ENCODE data around the gene GMEB2.
"Not testable (repeated sequence)": the region's sequence is repeated elsewhere in the genome, so short reads cannot be mapped to it uniquely, and the experiment has no call there.

The GMEB2 gene

DNA sequence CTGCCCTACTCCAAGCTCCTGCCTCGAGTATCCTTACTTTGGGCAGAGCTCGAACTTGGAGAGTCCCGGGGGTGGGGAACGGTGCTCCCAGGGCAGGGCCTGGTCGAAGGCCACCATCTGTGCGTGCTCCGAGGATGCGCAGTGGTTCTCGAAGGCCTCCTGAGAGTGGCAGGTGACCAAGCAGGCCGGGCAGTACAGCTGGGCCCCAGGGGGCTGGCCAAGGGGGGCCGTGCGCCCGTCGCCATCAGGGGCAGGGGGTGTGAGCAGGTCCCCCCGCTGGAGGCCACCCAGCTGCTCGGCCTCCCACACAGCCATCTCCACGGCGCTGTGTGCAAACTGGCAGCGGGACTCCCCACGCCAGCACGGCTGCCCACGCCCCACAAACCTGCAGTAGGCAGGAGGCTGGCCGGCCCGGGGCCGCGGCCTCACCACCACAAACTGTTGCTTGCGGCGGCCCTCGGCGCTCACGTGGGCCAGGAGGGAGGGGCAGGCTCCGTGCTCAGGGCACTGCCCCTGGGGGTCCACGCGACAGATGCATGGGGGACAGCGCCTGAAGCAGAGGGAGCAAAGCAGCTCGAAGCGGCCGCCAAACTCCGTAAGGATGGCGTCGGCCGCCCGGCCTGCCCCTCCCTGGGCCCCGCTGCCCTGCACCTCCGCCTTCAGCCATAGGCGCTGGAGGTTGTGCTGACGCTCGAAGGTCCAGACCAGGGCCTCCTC is 54.7 kb downstream of the GMEB2 start:
- H3K36me3 ChIP-seq (ENCODE audit: insufficient read depth, low read length): no peaks in the 10 kb centered on the region
- no peak overlapping the region for H3K4me3 ChIP-seq (ENCODE audit: low read length)
- H3K4me1 ChIP-seq (ENCODE audit: insufficient read depth, low read length): no peaks in the 10 kb centered on the region
- H3K9ac ChIP-seq (ENCODE audit: low read depth, low read length): no peak overlapping the region
- 94% methylated on average over 48 of the region's 48 CpGs for WGBS
- H3K27ac ChIP-seq (ENCODE audit: low read depth, low read length): no peak overlapping the region
- no peaks in the 10 kb centered on the region; the same call in 1 of the 2 replicates for H3K27me3 ChIP-seq (ENCODE audit: insufficient read depth, low read length)
- no peaks in the 10 kb centered on the region for H3K9me3 ChIP-seq (ENCODE audit: insufficient read depth, low read depth, low read length)

- H3K36me3 ChIP-seq (ENCODE audit: insufficient read depth, low read length); H3K4me3 ChIP-seq (ENCODE audit: low read length); H3K4me1 ChIP-seq (ENCODE audit: insufficient read depth, low read length); H3K27ac ChIP-seq (ENCODE audit: low read depth, low read length); H3K9ac ChIP-seq (ENCODE audit: low read depth, low read length); H3K27me3 ChIP-seq (ENCODE audit: insufficient read depth, low read length); H3K9me3 ChIP-seq (ENCODE audit: insufficient read depth, low read depth, low read length): not testable (repeated sequence)
- 82% methylated on average over 3 of the region's 11 CpGs for WGBS
These were observed 55.8 kb downstream of the GMEB2 start for GRCh38 chr20:63571087-63571478.

- H3K4me1 ChIP-seq (ENCODE audit: insufficient read depth, low read length): no peaks in the 10 kb centered on the region
- H3K36me3 ChIP-seq (ENCODE audit: insufficient read depth, low read length): no peaks in the 10 kb centered on the region
- WGBS: 93% methylated on average over 28 of the region's 28 CpGs
- no peak overlapping the region for H3K4me3 ChIP-seq (ENCODE audit: low read length)
- no peaks in the 10 kb centered on the region for H3K9me3 ChIP-seq (ENCODE audit: insufficient read depth, low read depth, low read length)
- H3K27me3 ChIP-seq (ENCODE audit: insufficient read depth, low read length): no peaks in the 10 kb centered on the region; the same call in 1 of the 2 replicates
- no peak overlapping the region for H3K27ac ChIP-seq (ENCODE audit: low read depth, low read length)
- H3K9ac ChIP-seq (ENCODE audit: low read depth, low read length): no peak overlapping the region
These were observed 56.4 kb downstream of the GMEB2 start for GRCh38 chr20:63570281-63571086.

DNA sequence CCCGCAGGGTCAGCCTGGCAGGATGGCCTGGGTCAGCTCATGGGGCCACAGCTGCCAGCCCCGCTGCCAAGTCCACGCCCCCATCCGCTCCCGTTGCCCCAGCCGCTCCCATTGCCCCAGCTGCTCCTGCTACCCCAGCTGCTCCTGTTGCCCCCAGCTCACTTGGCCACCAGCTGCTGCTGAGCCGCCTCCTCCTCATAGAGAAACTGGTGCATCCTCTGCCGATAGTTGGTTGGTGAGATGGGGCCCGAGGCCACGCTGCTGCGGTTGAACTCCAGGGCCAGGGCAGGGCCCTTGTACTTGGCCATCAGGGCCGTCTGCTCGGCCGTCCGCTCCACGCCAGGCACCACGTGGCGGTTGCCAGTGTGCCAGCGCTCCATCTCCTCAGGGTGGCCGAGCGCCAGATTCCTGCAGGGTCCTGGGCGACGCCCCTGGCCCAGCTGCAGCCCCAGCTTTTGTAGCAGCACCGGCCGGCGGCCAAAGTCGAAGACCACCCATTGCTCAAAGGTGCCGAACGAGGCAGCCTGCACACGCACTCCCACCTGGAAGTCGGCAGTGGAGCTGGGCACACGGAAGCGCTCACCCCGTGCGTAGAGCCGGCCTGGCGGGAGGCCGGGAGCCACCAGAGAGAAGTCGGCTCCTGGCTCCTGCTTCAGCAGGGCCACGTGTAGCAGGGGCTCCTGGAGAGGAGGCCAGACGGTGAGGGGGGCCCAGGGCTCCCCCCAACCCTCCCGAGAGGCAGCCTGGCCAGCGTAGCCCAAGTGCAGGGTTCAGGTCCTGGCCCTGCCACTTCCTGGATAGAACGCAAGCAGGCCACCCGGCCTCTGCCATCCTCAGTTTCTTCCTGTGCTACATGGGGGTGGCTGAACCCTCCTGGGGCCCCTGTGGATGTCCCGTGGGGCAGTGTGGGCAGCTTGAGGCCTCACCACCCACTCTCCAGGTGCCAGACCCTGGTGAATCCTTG is 57.6 kb downstream of the GMEB2 start:
- H3K9me3 ChIP-seq (ENCODE audit: insufficient read depth, low read depth, low read length): no peaks in the 10 kb centered on the region
- H3K4me3 ChIP-seq (ENCODE audit: low read length): no peak overlapping the region
- H3K27ac ChIP-seq (ENCODE audit: low read depth, low read length): no peak overlapping the region
- no peak overlapping the region for H3K9ac ChIP-seq (ENCODE audit: low read depth, low read length)
- H3K4me1 ChIP-seq (ENCODE audit: insufficient read depth, low read length): no peaks in the 10 kb centered on the region
- H3K36me3 ChIP-seq (ENCODE audit: insufficient read depth, low read length): no peaks in the 10 kb centered on the region
- H3K27me3 ChIP-seq (ENCODE audit: insufficient read depth, low read length): no peaks in the 10 kb centered on the region; the same call in 1 of the 2 replicates
- WGBS: 95% methylated on average over 46 of the region's 46 CpGs

DNA sequence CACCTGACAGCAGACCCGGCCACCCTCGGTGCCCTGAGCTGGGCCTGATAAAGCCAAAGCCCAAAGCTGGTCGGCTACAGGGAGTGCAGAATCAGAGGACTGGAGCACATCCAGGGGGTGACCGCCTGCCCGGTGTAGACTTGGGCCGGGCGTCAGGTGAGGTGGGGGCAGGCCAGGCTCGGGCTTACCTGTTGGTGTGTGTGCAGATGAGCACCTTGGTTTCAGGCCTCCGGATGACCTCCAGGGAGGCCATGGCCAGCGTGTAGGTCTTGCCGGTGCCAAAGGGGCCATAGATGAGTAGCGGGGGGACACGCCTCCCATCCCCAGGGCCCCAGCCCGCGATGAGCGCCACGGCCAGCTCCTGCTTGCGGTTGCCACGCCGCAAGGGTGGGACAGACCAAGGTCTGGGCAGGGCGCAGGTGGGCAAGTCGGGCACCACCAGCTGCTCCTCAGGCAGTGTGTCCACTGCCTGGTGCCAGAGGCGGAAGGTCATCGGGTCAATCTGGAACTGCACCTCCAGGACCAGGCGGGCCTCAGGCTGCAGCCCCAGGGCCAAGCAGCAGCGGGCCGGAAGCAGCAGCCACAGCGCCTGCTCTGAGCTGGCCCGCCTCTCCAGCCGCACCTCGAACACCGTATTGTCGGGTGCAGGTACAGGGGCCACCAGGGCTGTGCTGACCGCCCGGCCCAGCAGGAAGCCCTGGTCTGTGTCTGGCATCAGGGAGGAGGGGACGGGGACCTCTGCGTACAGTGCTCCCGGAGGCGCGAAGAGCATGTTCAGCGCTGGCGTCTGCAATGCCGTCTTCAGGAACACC is 58.5 kb downstream of the GMEB2 start:
- Histone ChIP-seq H3K4me1 (ENCODE audit: insufficient read depth, low read length) (no peaks in the 10 kb centered on the region), H3K27ac (ENCODE audit: low read depth, low read length) (no peak overlapping the region), H3K36me3 (ENCODE audit: insufficient read depth, low read length) (no peaks in the 10 kb centered on the region), H3K27me3 (ENCODE audit: insufficient read depth, low read length) (no peaks in the 10 kb centered on the region), H3K9me3 (ENCODE audit: insufficient read depth, low read depth, low read length) (no peaks in the 10 kb centered on the region), H3K9ac (ENCODE audit: low read depth, low read length) (no peak overlapping the region), H3K4me3 (ENCODE audit: low read length) (no peak overlapping the region)
- 94% methylated on average over 43 of the region's 43 CpGs for WGBS

- Histone ChIP-seq H3K4me3 (ENCODE audit: low read length) (no peak overlapping the region), H3K27me3 (ENCODE audit: insufficient read depth, low read length) (no peaks in the 10 kb centered on the region), H3K27ac (ENCODE audit: low read depth, low read length) (no peak overlapping the region), H3K36me3 (ENCODE audit: insufficient read depth, low read length) (no peaks in the 10 kb centered on the region), H3K9ac (ENCODE audit: low read depth, low read length) (no peak overlapping the region), H3K9me3 (ENCODE audit: insufficient read depth, low read depth, low read length) (no peaks in the 10 kb centered on the region), H3K4me1 (ENCODE audit: insufficient read depth, low read length) (no peaks in the 10 kb centered on the region)
- 95% methylated on average over 36 of the region's 37 CpGs for WGBS
These were observed 59.3 kb downstream of the GMEB2 start for GRCh38 chr20:63567386-63568169.

DNA sequence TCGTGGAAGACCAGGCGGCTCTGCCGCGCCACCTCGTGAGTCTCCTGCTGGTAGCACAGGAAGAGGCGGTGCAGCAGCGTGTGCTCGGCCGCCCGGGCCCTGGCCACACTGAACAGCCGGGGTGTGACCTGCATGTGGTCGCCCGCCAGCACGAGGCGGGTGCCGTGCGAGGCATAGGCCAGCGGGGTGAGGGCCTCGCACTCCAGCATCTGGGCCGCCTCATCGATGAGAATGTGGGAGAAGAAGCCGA is 59.8 kb downstream of the GMEB2 start:
- Histone ChIP-seq H3K36me3 (ENCODE audit: insufficient read depth, low read length) (no peaks in the 10 kb centered on the region), H3K4me1 (ENCODE audit: insufficient read depth, low read length) (no peaks in the 10 kb centered on the region), H3K4me3 (ENCODE audit: low read length) (no peak overlapping the region), H3K27me3 (ENCODE audit: insufficient read depth, low read length) (no peaks in the 10 kb centered on the region), H3K27ac (ENCODE audit: low read depth, low read length) (no peak overlapping the region), H3K9ac (ENCODE audit: low read depth, low read length) (no peak overlapping the region), H3K9me3 (ENCODE audit: insufficient read depth, low read depth, low read length) (no peaks in the 10 kb centered on the region)
- 97% methylated on average over 22 of the region's 22 CpGs for WGBS

DNA sequence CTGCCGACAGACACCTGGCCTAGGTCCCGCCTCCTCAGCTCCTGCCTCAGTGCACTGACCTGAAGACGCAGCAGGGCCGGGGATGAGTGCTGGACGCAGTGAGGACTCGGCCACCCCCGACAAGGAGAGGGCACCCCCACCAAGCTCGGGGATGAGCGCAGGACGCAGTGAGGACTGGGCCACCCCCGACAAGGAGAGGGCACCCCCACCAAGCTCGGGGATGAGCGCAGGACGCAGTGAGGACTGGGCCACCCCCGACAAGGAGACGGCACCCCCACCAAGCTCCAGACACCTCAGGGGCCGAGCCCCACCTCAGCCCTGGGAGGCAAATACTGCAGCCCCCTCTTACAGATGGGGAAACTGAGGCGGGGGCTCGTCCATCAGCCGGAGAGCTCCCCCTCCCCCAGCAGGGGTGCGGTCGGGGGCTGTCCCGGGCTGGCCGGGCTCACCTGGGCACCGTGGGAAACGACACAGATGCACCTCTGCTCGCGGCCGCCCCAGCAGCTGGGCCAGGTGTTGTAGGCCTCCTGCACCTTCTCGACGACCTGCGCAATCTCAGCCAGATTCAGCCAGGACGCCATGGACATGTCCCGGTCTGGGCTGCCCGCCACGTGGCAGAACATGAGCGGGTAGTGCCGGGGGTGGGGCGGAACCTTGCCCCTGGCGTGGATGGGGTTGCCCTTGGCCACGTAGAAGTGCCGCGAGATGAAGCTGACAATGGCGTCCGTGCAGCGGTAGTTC is 60.3 kb downstream of the GMEB2 start:
- 92% methylated on average over 46 of the region's 46 CpGs for WGBS
- H3K9me3 ChIP-seq (ENCODE audit: insufficient read depth, low read depth, low read length): no peaks in the 10 kb centered on the region
- no peaks in the 10 kb centered on the region for H3K4me1 ChIP-seq (ENCODE audit: insufficient read depth, low read length)
- no peaks in the 10 kb centered on the region for H3K36me3 ChIP-seq (ENCODE audit: insufficient read depth, low read length)
- no peaks in the 10 kb centered on the region for H3K27me3 ChIP-seq (ENCODE audit: insufficient read depth, low read length)
- no peak overlapping the region for H3K9ac ChIP-seq (ENCODE audit: low read depth, low read length)
- no peak overlapping the region for H3K4me3 ChIP-seq (ENCODE audit: low read length)
- H3K27ac ChIP-seq (ENCODE audit: low read depth, low read length): no peak overlapping the region

DNA sequence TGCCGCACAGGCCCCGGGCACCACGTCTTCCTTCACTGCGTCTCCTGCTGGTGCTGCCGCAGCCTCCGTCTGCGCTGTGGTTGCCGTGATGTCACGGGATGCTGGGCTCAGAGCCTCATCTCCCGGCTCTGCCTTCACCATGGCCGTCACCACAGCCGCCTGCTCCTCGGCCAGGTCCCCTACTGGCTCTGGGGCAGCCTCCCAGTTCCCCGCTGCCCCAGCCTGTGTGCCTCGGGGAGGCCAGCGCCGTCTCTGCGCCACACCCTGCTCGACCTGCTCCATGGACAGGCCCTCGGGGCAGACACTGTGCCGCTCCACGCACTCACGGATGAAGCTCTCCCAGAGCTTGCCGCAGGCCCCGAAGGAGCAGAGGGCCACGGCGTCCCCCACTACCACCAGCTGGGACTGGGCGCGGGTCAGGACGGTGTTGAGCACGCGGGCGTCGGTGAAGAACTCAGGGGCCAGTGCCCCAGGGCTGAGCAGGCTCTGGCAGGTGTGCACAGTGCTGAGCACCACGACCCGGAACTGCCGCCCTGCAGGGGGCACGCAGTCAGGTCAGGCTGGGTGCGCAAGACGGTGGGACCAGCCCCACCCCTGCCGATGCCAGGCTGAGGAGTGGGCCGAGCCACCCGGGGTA is 61.1 kb downstream of the GMEB2 start:
- H3K27ac ChIP-seq (ENCODE audit: low read depth, low read length): no peak overlapping the region
- no peaks in the 10 kb centered on the region for H3K36me3 ChIP-seq (ENCODE audit: insufficient read depth, low read length)
- no peaks in the 10 kb centered on the region for H3K27me3 ChIP-seq (ENCODE audit: insufficient read depth, low read length)
- no peak overlapping the region for H3K4me3 ChIP-seq (ENCODE audit: low read length)
- no peaks in the 10 kb centered on the region for H3K4me1 ChIP-seq (ENCODE audit: insufficient read depth, low read length)
- H3K9ac ChIP-seq (ENCODE audit: low read depth, low read length): no peak overlapping the region; the same call in 1 of the 2 replicates
- no peaks in the 10 kb centered on the region for H3K9me3 ChIP-seq (ENCODE audit: insufficient read depth, low read depth, low read length)
- WGBS: 96% methylated on average over 43 of the region's 43 CpGs
